SK-N-SH (cell line): Measurements from ENCODE around the gene PIK3CA. TPM values are rescaled to one million over a fixed set of nuclear protein-coding genes. Genes with fewer than 3 reads are reported as not detected.

Source experiments
- CTCF ChIA-PET: fragments of 300-600, 350-600 bp; formaldehyde crosslinking; extraction: SDS; loops from one replicate; lab custom pipeline; 2021; lab: Yijun Ruan, JAX
- POLR2A ChIA-PET: fragments of 350-600 bp; sonication (Branson Sonifier 250); formaldehyde crosslinking; extraction: SDS; loops from one replicate; lab custom pipeline; 2020; ENCODE audit warnings: antibody characterized with exemption, inconsistent platforms; lab: Yijun Ruan, JAX
- DNase-seq: peaks from one replicate; pipeline ENCODE4 v3.0.0; 2012
- H2AFZ ChIP-seq: fragments of 200-600 bp; sonication (generic); 2 replicates; pipeline ENCODE4 v1.8.1; 2016; ENCODE audit warnings: antibody characterized with exemption, mild to moderate bottlenecking, low read depth
- H3F3A ChIP-seq: fragments of 200-600 bp; sonication (generic); replicated peaks from 2 replicates; pipeline ENCODE3; 2016; ENCODE audit warnings: antibody characterized with exemption, mild to moderate bottlenecking; ENCODE audit not compliant: insufficient read depth
- H3K27ac ChIP-seq, 2 experiments: fragments of 200-500 bp in 1 of 2; fragments of 200-600 bp in 1 of 2; sonication (Bioruptor generic) in 1 of 2; sonication (generic), shearing (Covaris generic) in 1 of 2; 2 replicates each; pipeline versions ENCODE4 v1.5.1 to v1.6.1; 2014 to 2016; ENCODE audit warnings: low read depth in 2 of 2, inconsistent platforms in 1 of 2, low read length in 1 of 2, mild to moderate bottlenecking in 1 of 2, mixed read lengths in 1 of 2
- H3K27me3 ChIP-seq: fragments of 200-600 bp; sonication (generic), shearing (Covaris generic); 2 replicates; pipeline ENCODE4 v1.6.1; 2016; ENCODE audit warnings: mixed run types; ENCODE audit not compliant: insufficient read depth
- H3K36me3 ChIP-seq, 2 experiments: fragments of 200-500 bp in 1 of 2; fragments of 200-600 bp in 1 of 2; sonication (Bioruptor generic) in 1 of 2; sonication (generic) in 1 of 2; replicated peaks in 1 of 2; 2 replicates each; pipeline versions ENCODE3 to v1.5.1; 2014 to 2016; ENCODE audit warnings: low read length in 1 of 2, mild to moderate bottlenecking in 1 of 2; ENCODE audit not compliant: insufficient read depth in 2 of 2, control insufficient read depth in 1 of 2
- H3K4me1 ChIP-seq, 2 experiments: fragments of 200-500 bp in 1 of 2; fragments of 200-600 bp in 1 of 2; sonication (Bioruptor generic) in 1 of 2; sonication (generic), shearing (Covaris generic) in 1 of 2; 2 replicates each; pipeline versions ENCODE4 v1.5.1 to v1.6.1; 2014 to 2016; ENCODE audit warnings: low read depth in 1 of 2, low read length in 1 of 2, mixed run types in 1 of 2; ENCODE audit not compliant: insufficient read depth in 2 of 2, control insufficient read depth in 1 of 2
- H3K4me2 ChIP-seq: fragments of 200-600 bp; sonication (generic), shearing (Covaris generic); 2 replicates; pipeline ENCODE4 v1.6.1; 2017; ENCODE audit warnings: mixed run types
- H3K4me3 ChIP-seq, 2 experiments: fragments of 200-500 bp in 1 of 2; fragments of 200-600 bp in 1 of 2; sonication (Bioruptor generic) in 1 of 2; sonication (generic), shearing (Covaris generic) in 1 of 2; 2 replicates each; pipeline versions ENCODE4 v1.5.1 to v1.8.1; 2014 to 2016; ENCODE audit warnings: low read depth in 2 of 2, inconsistent platforms in 1 of 2, low read length in 1 of 2, mild to moderate bottlenecking in 1 of 2, mixed read lengths in 1 of 2, moderate library complexity in 1 of 2
- H3K79me2 ChIP-seq: fragments of 200-600 bp; sonication (generic); 2 replicates; pipeline ENCODE4 v1.8.1; 2017; ENCODE audit warnings: mild to moderate bottlenecking; ENCODE audit not compliant: insufficient read depth
- H3K9ac ChIP-seq: fragments of 200-600 bp; sonication (generic); 2 replicates; pipeline ENCODE4 v1.6.1; 2017; ENCODE audit warnings: mixed run types
- H3K9me2 ChIP-seq: fragments of 200-600 bp; sonication (generic); 2 replicates; pipeline ENCODE4 v1.6.1; 2017; ENCODE audit warnings: mixed run types
- H3K9me3 ChIP-seq: fragments of 200-600 bp; sonication (generic); 2 replicates; pipeline ENCODE4 v1.6.1; 2017; ENCODE audit warnings: mixed run types, mild to moderate bottlenecking, moderate library complexity
- H4K20me1 ChIP-seq: fragments of 200-600 bp; sonication (generic); 2 replicates; pipeline ENCODE4 v1.6.1; 2017; ENCODE audit warnings: mild to moderate bottlenecking, mixed run types; ENCODE audit not compliant: insufficient read depth
- CHD2 ChIP-seq: fragments of 150-350 bp; IDR thresholded peaks from 2 replicates; pipeline ENCODE4 v1.6.1; 2018; ENCODE audit warnings: low read length; ENCODE audit not compliant: partially characterized antibody
- EP300 ChIP-seq, 2 experiments: IDR thresholded peaks; 2 replicates each; pipeline versions ENCODE4 v1.4.0 to v1.6.1; 2012; ENCODE audit warnings: borderline replicate concordance in 1 of 2, low read depth in 1 of 2, low read length in 1 of 2
- FOXJ3 ChIP-seq: sonication (generic); formaldehyde crosslinking; IDR thresholded peaks from 2 replicates; pipeline ENCODE4 v1.5.1; 2020; ENCODE audit warnings: mild to moderate bottlenecking, missing genetic modification reagents
- JUND ChIP-seq: IDR thresholded peaks from 2 replicates; pipeline ENCODE4 v1.4.0; 2012
- MEF2A ChIP-seq: IDR thresholded peaks from 2 replicates; pipeline ENCODE4 v1.4.0; 2012; ENCODE audit warnings: low read depth, borderline replicate concordance
- NRF1 ChIP-seq: IDR thresholded peaks from 2 replicates; pipeline ENCODE4 v1.6.1; 2012; ENCODE audit warnings: low read depth, mild to moderate bottlenecking, low read length
- PBX3 ChIP-seq: IDR thresholded peaks from 2 replicates; pipeline ENCODE4; 2012
- SIN3A ChIP-seq: IDR thresholded peaks from 2 replicates; pipeline ENCODE4 v1.6.1; 2012; ENCODE audit warnings: low read depth, mild to moderate bottlenecking, low read length, moderate library complexity, borderline replicate concordance
- TAF1 ChIP-seq: IDR thresholded peaks from 2 replicates; pipeline ENCODE4 v1.6.1; 2012; ENCODE audit warnings: low read depth, mild to moderate bottlenecking, low read length, moderate library complexity, borderline replicate concordance
- TEAD4 ChIP-seq: IDR thresholded peaks from 2 replicates; pipeline ENCODE4 v1.4.0; 2012; ENCODE audit warnings: mild to moderate bottlenecking, borderline replicate concordance; ENCODE audit not compliant: insufficient read depth
- polyA plus RNA-seq, 3 experiments: library from polyadenylated mRNA; depleted of rRNA; stranded (reverse); fragments of >200 nt; gene quantifications; 2 replicates each; pipeline ENCODE4 v1.2.3, GENCODE V29; 2012
- TF ChIP-seq, protein P1 (sequence below): fragments of 200-600 bp; sonication (generic); IDR thresholded peaks from 2 replicates; pipeline ENCODE4 v1.6.1; 2017; ENCODE audit warnings: antibody characterized with exemption, mild to moderate bottlenecking, moderate library complexity
- TF ChIP-seq, protein P2 (sequence below): fragments of 150-350 bp; IDR thresholded peaks from 2 replicates; pipeline ENCODE4 v1.6.1; 2016; ENCODE audit warnings: mild to moderate bottlenecking, low read depth, low read length
- TF ChIP-seq, protein P3 (sequence below): IDR thresholded peaks from 2 replicates; pipeline ENCODE4 v1.4.0; 2012; ENCODE audit warnings: low read depth, borderline replicate concordance

The PIK3CA gene
- polyA plus RNA-seq, 1 of the 3 experiments (the other 2 are of a cell fraction), result 3.2 TPM

- H3K27ac ChIP-seq, result no peak overlapping the region
- peaks cover 61% of the 10 kb centered on the region for H3K79me2 ChIP-seq
- no peak overlapping the region for H3K4me3 ChIP-seq
- H3K9me3 ChIP-seq, result no peaks in the 10 kb centered on the region
- peaks cover 14% of the 10 kb centered on the region; the same call in 1 of the 2 replicates for H4K20me1 ChIP-seq
- H3K4me2 ChIP-seq, result no peak overlapping the region
- H3K4me1 ChIP-seq, result no peaks in the 10 kb centered on the region
- CTCF ChIA-PET, result no interaction called here
- TF ChIP-seq SIN3A (no peak), FOXJ3 (CRISPR knock-in tag) (no peak), JUND (no peak), TEAD4 (no peak), PBX3 (no peak), EP300 (IDR thresholded peaks at IDR 0.05; ENCODE audit: borderline replicate concordance in 1 of 2, low read depth in 1 of 2, low read length in 1 of 2) (no peak), TAF1 (no peak), MEF2A (no peak), NRF1 (no peak), CHD2 (no peak)
- TF ChIP-seq, protein P1, sequence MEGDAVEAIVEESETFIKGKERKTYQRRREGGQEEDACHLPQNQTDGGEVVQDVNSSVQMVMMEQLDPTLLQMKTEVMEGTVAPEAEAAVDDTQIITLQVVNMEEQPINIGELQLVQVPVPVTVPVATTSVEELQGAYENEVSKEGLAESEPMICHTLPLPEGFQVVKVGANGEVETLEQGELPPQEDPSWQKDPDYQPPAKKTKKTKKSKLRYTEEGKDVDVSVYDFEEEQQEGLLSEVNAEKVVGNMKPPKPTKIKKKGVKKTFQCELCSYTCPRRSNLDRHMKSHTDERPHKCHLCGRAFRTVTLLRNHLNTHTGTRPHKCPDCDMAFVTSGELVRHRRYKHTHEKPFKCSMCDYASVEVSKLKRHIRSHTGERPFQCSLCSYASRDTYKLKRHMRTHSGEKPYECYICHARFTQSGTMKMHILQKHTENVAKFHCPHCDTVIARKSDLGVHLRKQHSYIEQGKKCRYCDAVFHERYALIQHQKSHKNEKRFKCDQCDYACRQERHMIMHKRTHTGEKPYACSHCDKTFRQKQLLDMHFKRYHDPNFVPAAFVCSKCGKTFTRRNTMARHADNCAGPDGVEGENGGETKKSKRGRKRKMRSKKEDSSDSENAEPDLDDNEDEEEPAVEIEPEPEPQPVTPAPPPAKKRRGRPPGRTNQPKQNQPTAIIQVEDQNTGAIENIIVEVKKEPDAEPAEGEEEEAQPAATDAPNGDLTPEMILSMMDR, result no peak
- TF ChIP-seq, protein P2, sequence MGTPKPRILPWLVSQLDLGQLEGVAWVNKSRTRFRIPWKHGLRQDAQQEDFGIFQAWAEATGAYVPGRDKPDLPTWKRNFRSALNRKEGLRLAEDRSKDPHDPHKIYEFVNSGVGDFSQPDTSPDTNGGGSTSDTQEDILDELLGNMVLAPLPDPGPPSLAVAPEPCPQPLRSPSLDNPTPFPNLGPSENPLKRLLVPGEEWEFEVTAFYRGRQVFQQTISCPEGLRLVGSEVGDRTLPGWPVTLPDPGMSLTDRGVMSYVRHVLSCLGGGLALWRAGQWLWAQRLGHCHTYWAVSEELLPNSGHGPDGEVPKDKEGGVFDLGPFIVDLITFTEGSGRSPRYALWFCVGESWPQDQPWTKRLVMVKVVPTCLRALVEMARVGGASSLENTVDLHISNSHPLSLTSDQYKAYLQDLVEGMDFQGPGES, result no peak
- TF ChIP-seq, protein P3, sequence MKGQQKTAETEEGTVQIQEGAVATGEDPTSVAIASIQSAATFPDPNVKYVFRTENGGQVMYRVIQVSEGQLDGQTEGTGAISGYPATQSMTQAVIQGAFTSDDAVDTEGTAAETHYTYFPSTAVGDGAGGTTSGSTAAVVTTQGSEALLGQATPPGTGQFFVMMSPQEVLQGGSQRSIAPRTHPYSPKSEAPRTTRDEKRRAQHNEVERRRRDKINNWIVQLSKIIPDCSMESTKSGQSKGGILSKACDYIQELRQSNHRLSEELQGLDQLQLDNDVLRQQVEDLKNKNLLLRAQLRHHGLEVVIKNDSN, result no peak
- TF ChIP-seq, all 33 proteins: peak for 0
- peaks cover 0 to 8% of the 10 kb centered on the region in 2 experiments for H3K36me3 ChIP-seq
- POLR2A ChIA-PET, result no interaction called here
- H3K27me3 ChIP-seq, result no peaks in the 10 kb centered on the region
- no peaks in the 10 kb centered on the region for H3K9me2 ChIP-seq
- no peaks in the 10 kb centered on the region for H3F3A ChIP-seq
- H3K9ac ChIP-seq, result no peak overlapping the region
- H2AFZ ChIP-seq, result no peak overlapping the region
- DNase-seq, result no peak
Measured at GRCh38 chr3:179164857-179165256, 16.7 kb downstream of the PIK3CA start.
